ENCODE measurements around the gene PFN3. TPM values are rescaled to one million over a fixed set of nuclear protein-coding genes. Genes with fewer than 3 reads are reported as not detected.

Gene PFN3
- total and polyA plus RNA-seq, 2 of the 4 experiments (the other 2 are of a cell fraction), result not detected

GRCh38 chr5:177440990-177441780 lies 40.7 kb upstream of the PFN3 start:
- no peak overlapping the region for H2BK120ac ChIP-seq (ENCODE audit: low read depth, low read length)
- intact Hi-C loops (cut with micrococcal nuclease), result no loop called here
- CTCF ChIA-PET, result interaction anchor here (1.1 to 1.5 kb wide), 2 partner anchors 14 to 37 kb away, joined by 3 read pairs; no protein-coding TSS in a partner anchor
- in situ Hi-C loops (cut with MboI; ENCODE audit: low sequenced_read_pairs), result no loop called here
- no peak overlapping the region for H3K27ac ChIP-seq (ENCODE audit: insufficient read depth, low read length)
- H4K5ac ChIP-seq (ENCODE audit: low read depth, low read length), result no peak overlapping the region
- H2BK5ac ChIP-seq (ENCODE audit: low read depth, low read length, poor library complexity, severe bottlenecking), result no peak overlapping the region
- H4K8ac ChIP-seq (ENCODE audit: low read depth in 2 of 2, low read length in 2 of 2), result no peak overlapping the region
- ATAC-seq (ENCODE audit: low read depth) (no peak), DNase-seq (no peak)
- dilution Hi-C loops (cut with HindIII; ENCODE audit: low sequenced_read_pairs, unreplicated experiment), result no loop called here
- H3K18ac ChIP-seq (ENCODE audit: low read depth, low read length), result no peak overlapping the region
- H2BK20ac ChIP-seq (ENCODE audit: low read depth, low read length), result no peak overlapping the region
- peaks cover 18% of the 10 kb centered on the region; the same call in 1 of the 2 replicates for H3K36me3 ChIP-seq (ENCODE audit: control insufficient read depth, insufficient read depth, low read length)
- H2AFZ ChIP-seq (replicated peaks; ENCODE audit: low read length, poor library complexity), result no peak overlapping the region
- H2AK9ac ChIP-seq (replicated peaks; ENCODE audit: low read depth, low read length, poor library complexity), result no peak overlapping the region
- WGBS, 2 experiments (ENCODE audit: extremely low coverage in 2 of 2, insufficient read length in 1 of 2), result 82% methylated on average over 15 of the region's 26 CpGs; no CpG with 5 or more reads in 1 of the 2 experiments
- H3K4me2 ChIP-seq (ENCODE audit: low read depth, low read length), result no peak overlapping the region
- no peak overlapping the region for H3K23ac ChIP-seq (ENCODE audit: low read depth, low read length)
- H2BK15ac ChIP-seq (ENCODE audit: low read depth, low read length), result no peak overlapping the region
- H3K9me1 ChIP-seq (ENCODE audit: insufficient read depth, low read length), result peaks cover 6% of the 10 kb centered on the region; the same call in 1 of the 2 replicates
- H3K9ac ChIP-seq (ENCODE audit: low read depth, low read length), result no peak overlapping the region
- peaks cover 0 to 2% of the 10 kb centered on the region in 2 experiments; a peak in 1 of 4 replicates for H3K79me1 ChIP-seq (ENCODE audit: low read depth in 1 of 2, low read length in 2 of 2)
- no peaks in the 10 kb centered on the region for H3K9me3 ChIP-seq (ENCODE audit: control insufficient read depth, insufficient read depth, low read length)
- peaks cover 4% of the 10 kb centered on the region; the same call in 1 of the 2 replicates for H4K20me1 ChIP-seq (ENCODE audit: insufficient read depth, low read length)
- peaks cover 2% of the 10 kb centered on the region for H3K4me1 ChIP-seq (ENCODE audit: control insufficient read depth, insufficient read depth, low read length)
- H3K4me3 ChIP-seq (ENCODE audit: insufficient read depth, low read depth, low read length), result no peak overlapping the region
- H3K27me3 ChIP-seq (ENCODE audit: control insufficient read depth, insufficient read depth, low read length), result no peaks in the 10 kb centered on the region
- H4K91ac ChIP-seq (ENCODE audit: insufficient read depth, low read depth, low read length), result no peak overlapping the region
- POLR2A ChIA-PET (ENCODE audit: unreplicated experiment), result no interaction called here
- H2AK5ac ChIP-seq (ENCODE audit: low read depth, low read length), result no peak overlapping the region
- H3K14ac ChIP-seq (replicated peaks; ENCODE audit: low read depth, low read length), result no peak overlapping the region
- H3K4ac ChIP-seq (ENCODE audit: low read depth, low read length), result no peak overlapping the region
- no TSS peak for BruUV-seq (replicated peaks)
- H3K56ac ChIP-seq (ENCODE audit: extremely low read depth, insufficient read depth, low read length), result no peak overlapping the region
- TF ChIP-seq RAD21 (IDR thresholded peaks at IDR 0.05; ENCODE audit: low read length), result no peak
- no peak for TF ChIP-seq POLR2A (IDR thresholded peaks at IDR 0.05; ENCODE audit: low read depth, low read length)
- no peak for TF ChIP-seq MAZ (IDR thresholded peaks at IDR 0.05; ENCODE audit: borderline replicate concordance, low read depth, low read length)
- TF ChIP-seq USF2 (IDR thresholded peaks at IDR 0.05; ENCODE audit: low read depth, low read length), result no peak
- no peak for TF ChIP-seq ELK1 (IDR thresholded peaks at IDR 0.05; ENCODE audit: borderline replicate concordance, low read depth, low read length)
- TF ChIP-seq MXI1 (IDR thresholded peaks at IDR 0.05; ENCODE audit: borderline replicate concordance, low read depth, low read length), result no peak
- no peak for TF ChIP-seq NFE2L2 (IDR thresholded peaks at IDR 0.05; ENCODE audit: low read depth, low read length)
- no peak for TF ChIP-seq MAFK (IDR thresholded peaks at IDR 0.05; ENCODE audit: low read depth, low read length)
- TF ChIP-seq RFX5 (IDR thresholded peaks at IDR 0.05; ENCODE audit: low read depth, low read length), result no peak
- TF ChIP-seq CHD1 (IDR thresholded peaks at IDR 0.05; ENCODE audit: low read depth, low read length), result no peak
- no peak for TF ChIP-seq RCOR1 (IDR thresholded peaks at IDR 0.05; ENCODE audit: insufficient replicate concordance, low read length)
- TF ChIP-seq SMC3 (IDR thresholded peaks at IDR 0.05; ENCODE audit: low read depth, low read length), result no peak
- TF ChIP-seq FOS (IDR thresholded peaks at IDR 0.05; ENCODE audit: low read depth, low read length), result no peak
- TF ChIP-seq BHLHE40 (IDR thresholded peaks at IDR 0.05; ENCODE audit: low read depth, low read length), result no peak
- no peak for TF ChIP-seq CEBPB (IDR thresholded peaks at IDR 0.05; ENCODE audit: low read depth, low read length)

Measured in IMR-90 (cell line).